ENCODE data around the gene TRMT1.

Gene TRMT1

DNA sequence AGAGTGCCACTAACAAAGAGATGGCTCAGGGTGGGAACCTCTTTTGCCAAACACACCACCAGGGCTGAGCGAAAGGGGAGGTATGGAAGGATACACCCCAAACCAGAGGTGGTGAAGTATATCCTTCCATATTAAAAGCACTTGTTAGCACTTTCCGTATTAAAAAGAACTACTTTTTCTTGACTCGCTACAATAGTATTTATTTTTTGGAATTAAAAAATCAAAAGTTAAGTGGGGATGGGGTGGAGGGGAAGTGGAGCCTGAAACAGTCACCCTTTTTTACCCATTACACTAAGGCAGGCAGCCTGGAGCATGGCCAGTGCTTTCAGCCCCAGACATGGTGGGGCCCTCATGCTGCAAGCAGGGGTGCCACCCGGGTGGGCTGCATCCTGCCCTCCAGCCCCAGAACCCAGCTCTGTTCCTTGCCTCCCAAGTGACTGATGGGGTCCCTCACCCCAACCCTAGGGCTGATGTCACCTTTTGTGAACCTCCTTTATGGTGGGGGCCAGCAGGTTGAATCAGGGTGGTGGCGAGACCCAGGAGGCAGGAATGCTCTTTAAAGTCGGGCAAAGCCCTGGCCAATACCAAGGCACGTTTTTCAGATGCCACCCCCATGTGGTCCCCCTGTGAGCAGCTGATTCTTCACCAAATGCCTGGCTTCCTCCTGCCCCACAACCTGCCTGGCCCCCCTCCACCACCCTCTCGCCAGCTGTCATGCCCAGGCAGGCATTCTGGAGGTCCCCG, 44.9 kb downstream of the TRMT1 start:
- DNase-seq (ENCODE audit: low read depth in 2 of 2), result no peak

DNA sequence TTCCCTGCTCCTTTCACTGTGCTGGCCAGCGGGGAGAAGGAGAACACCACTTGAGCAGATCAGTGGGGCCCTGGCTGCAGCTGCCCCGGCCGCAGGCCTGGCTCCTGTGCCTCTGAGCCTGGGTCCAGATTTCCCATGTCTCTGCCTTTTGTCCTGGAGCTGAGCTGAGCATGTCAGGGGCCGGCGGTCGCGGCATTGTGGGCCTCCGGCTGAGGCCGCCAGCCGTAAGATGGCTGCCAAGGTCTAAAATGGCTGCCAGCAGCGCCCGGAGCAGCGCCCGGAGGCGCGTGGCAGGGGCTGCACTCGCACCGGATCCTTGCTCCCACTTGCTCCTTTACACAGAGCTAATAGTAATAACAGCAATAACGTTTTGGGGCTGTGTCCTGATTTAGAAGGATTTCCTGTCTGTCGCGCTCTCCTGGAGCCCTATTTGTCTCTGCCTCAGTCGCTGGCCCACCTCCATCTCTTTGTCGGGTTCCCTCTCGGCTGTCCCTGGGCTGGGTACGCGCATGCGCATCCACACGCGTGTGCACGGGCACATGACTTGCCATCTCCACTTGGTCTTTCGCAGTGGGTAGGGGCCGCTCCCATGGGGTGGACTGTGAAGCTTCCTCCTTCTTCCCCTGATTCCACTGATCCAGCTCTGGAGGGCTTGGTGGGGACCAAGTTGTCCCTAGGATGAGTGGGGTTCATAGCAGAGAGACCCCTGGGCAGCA, 46.0 kb downstream of the TRMT1 start:
- no peak for DNase-seq (ENCODE audit: low read depth in 2 of 2)

DNA sequence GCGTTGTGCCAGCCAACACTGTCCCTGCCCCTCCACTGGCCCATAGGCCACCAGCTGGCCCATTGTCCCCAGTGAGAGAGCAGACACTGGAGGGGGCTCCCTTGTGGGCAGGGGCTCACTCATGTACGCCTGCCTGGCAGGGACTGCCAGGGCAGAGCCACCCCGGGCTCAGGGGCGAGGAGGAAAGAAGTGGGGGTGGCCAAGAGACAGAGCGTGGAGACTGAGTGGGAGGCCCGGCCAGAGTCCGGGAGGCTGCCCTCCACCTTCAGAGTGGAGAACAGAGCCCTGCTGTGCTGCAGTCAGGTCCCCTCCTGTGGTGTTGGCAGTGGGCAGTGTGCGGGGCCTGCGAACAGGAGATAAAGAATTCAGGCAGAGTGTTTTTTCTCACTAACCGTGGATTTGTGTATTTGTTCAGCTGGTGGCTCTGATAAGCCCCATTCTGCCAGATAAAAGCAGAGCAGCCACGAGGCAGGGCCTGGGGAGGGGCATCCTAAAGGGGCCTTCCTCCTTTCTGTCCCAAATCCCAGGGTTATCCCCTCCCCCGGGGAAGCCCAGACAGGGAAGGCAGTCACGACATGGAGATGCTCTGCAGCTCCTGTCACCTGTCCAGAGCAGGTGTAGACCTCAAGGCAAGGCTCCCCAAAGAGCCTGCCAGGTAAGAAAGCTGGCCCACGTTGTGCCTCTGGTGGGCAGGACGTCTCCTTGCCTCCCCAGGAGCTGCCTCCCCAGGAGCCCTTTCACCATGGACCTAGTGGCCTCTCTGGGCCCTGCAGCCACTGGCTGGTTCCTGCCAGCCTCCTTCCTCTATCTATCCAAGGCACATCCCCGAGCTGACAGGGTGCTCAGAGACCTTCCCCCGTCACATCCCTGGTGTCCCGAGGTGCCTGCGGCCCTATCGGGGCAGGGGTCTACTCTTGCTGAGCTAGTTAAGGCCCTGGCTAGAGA, 46.9 kb downstream of the TRMT1 start:
- DNase-seq (ENCODE audit: low read depth in 2 of 2), result no peak

DNA sequence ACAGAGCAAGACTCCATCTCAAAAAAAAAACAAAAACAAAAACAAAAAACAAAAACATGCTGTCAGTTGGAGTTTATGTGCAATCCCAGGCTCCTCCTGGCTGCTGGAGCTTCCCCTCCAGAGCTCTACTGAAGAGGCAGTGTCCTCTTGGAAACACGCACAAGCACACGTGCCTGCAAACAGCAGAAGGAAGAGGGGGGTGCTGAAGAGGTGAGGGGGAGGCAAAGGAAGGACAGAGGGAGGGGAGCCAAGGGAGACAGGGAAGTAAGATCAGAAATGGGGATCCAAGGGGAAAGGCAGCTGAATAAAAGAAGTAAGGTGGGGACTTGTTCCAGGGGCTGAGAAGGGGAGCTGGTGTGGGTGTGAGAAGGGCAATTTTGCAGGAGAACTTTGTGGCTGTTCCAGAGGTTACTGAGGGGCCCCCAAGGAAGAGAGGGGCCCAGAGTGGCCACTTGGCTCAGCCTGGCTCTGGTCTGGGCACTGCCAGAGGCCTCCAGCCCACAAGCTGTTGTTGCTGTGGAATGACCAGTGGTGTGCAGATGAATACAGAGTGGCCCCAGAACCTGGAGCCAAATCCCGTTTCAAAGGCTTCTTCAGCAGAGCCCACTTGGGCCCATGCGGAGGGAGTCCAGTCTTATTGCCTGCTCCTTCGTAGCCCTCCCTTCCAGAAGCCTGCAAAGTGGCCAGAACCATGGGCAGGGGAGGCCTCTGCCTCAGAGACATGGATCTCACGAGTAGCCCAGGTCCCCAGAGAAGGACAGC, 48.3 kb downstream of the TRMT1 start:
- DNase-seq (ENCODE audit: low read depth in 2 of 2), result no peak

DNA sequence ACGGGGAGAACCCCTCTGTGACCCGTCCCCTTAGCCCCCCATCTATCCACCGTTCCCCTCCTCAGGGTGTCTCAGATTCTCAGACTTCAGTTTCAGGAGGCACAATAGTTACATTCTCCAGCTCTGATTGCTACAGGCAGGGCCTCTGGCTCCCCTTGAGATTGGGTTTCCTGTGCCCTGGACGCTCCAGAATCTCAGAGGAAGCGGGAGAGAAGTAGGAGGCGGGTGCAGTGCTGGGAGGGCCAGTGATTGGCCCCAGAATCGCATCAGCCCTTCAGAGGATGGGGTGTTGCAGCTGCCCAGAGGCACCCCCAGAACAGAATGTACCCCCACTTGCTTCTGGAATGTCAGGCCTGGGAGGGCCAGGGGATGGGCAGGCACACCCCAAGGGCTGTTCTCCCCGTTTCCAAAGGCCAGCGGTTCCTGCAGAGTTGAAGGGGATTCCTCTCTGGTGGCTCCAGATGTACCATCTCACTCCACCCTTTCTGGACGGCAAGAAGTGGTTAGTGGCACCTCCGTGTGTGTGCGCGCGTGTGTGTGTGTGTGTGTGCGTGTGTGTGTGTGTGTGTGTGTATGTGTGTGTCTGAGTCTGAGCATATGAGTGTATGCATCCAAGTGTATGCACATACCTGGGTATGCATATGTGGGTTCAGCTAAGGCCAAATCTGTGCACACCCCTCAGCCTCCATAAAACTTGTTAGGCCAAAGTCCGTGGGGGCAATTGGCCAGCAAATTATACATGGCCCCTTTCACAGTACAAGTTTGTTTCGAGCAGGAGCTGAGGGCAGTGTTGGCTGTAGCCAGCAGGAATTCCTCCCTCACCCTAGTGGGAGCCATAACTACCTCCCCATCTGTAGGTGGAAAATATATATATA, 49.4 kb downstream of the TRMT1 start:
- DNase-seq (ENCODE audit: low read depth in 2 of 2), result no peak

DNA sequence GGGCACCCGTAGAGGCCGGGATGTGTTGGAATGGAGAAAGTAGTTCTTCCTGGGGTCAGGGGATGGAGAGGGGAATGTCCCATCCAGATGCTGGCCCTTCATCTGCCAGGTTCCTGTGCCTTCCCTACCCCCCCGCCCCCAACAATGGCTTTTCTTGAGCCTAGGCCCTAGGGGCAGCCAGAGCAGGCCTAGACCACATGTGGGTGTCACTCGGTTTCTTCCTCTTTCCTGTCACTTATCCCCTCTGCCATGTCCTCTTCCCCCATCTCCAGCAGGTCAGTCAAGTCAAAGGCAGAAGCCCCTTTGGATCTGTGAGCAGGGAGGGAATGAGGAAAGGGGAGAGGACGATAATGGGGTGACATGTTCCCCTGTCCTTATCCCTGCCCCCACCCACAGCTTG, 50.3 kb downstream of the TRMT1 start:
- DNase-seq (ENCODE audit: low read depth in 2 of 2), result no peak

DNA sequence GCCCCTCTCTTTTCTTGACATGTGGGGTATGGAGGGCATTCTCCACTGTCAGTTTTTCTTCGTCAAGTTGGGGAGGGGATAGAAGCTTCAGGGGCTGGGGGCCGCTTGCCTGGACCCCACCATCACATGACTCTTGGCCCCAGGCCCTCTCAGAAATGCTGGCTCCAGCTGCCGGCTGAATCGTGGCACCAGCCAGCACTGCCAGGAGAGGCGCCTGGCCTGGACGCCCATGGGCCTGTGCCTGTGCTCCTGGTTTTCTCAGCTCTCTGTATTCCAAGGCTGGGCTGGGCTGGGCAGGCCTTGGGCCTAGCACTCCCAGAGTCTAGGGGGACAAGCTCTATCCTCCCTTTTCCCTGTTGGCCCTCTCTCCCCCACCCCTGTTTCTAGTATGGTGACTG, 52.4 kb downstream of the TRMT1 start:
- DNase-seq (ENCODE audit: low read depth in 2 of 2), result no peak

DNA sequence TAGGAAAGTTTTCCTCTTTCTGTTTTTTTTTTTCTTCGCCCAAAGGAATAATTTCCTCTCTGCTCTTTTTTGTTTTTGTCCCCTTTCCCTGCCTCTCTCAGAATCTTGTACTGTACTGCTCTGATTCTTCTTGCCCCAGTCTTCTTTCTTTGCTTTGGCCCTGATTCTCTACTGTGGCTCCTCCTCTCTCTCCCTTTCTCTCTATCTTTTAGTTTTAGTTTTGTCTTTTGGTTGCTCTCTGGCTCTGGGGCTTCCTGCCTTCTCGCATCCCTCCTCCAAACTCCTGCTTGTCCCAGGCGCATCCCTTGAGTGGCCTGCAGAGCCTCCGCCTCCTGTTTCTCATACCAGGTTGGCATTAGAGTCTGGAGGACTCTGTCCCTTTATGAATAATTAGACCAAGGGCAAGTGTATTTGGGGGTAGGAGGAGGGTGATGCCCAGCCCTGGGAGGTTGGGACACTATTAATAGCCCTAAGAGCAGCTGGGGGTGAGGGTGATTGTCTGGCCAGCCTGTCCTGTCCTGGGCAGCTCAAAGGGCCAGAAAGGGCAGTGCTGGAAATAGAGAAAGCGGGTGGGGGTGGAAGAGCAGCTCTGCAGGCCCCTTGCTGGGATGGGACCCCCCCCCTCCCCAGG, 53.0 kb downstream of the TRMT1 start:
- DNase-seq (ENCODE audit: low read depth in 2 of 2), result no peak

DNA sequence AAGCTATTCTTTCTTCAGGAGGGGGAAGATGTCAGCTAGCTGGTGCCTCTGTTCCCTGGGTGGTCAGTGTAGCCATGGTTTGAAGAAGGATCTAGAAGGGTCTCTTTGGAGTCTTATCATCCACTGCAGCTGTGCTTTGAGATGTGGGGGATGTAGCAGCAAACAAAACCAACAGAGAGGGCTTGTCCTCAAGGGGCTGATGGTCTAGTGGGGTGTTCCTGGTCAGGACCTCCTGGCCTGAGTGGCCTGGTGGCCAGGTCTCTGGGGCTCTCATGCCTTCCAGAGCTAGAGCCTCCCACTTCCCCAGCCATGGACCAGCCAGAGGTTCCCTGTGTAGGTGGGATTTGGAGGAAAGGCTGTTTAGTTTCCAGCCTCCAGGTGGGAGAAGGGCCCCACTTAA, 54.2 kb downstream of the TRMT1 start:
- DNase-seq (ENCODE audit: low read depth in 2 of 2), result no peak

DNA sequence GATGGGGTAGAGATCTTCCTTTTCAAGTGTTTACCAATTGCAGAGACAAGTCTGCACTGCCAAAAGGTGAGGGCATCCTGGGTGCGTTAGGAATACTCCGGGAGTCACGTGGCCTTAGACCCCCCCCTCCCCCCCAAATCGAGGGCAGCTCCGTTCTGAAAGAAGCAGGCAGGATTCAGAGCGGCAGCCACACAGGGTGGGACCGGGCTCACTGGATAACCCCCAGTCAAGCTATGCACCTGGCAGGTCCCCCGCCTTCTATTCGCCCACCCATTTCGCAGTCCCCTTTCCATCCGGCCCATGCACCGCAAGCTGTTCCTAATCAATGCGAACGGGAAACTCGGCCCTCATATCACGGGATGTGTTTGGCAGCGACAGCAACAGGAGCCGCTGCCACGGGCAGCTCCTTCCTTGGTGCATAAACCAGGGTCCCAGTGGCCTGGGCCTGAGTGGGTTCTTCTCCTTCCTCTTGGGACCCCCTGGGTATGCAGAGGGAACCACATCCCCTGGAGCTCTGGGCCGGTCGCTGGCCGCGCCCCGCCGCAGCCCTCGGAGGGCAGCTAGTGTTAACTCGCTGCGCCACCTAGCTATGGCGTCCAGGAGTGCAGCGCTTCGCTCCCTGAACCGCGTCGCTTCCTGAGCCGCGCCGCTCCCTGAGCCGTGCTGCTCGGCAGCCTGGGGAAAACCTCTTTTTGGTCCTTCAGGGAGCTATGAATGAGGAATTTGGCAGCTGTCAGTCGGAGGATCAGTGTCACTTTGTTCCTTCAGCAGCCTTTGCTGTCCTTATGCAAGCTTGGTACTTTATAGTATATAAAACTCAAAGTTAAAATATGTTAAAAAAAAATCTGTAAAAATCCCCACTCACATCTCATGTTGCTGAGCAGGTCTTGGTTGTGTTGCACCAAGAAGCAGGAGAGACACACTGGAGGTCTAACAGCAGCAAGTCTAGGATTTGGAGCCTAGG, 55.3 kb downstream of the TRMT1 start:
- no peak for DNase-seq (ENCODE audit: low read depth in 2 of 2)

DNA sequence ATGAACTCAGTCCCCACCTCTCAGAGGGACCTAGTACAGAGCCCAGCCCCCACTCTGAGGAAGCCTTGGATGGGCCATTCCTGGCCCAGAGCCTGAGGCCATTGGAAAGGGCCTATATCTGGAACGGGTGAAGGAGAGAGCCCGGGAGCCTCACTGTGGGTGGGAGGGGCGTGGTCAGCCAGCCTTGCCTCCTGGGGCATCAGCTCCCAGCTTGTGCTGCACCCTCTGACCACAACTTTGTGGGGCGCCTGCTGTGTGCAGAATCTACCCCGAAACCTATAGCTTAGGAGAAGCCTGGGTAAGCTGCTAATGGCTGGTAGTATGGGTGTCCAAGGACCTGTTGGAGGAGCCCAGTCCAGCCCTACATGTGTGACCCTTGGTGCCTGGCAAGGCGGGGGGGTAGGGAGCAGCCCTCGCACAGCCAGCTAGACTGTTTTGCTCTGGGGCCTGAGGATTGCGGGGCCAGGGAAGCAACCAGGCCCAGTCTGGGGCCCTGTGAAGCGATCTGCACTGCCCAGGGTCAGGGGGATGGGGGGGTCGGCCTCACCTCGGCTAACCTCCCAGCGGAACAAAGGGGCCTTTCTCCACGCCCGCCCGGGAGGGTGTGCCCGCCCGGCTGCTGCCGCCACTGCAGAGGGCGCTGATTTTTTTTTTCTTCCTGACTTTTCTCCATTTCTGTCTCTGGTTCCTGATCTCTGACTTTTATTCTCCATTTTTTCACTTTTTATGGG, 56.1 kb downstream of the TRMT1 start:
- no peak for DNase-seq (ENCODE audit: low read depth in 2 of 2)

DNA sequence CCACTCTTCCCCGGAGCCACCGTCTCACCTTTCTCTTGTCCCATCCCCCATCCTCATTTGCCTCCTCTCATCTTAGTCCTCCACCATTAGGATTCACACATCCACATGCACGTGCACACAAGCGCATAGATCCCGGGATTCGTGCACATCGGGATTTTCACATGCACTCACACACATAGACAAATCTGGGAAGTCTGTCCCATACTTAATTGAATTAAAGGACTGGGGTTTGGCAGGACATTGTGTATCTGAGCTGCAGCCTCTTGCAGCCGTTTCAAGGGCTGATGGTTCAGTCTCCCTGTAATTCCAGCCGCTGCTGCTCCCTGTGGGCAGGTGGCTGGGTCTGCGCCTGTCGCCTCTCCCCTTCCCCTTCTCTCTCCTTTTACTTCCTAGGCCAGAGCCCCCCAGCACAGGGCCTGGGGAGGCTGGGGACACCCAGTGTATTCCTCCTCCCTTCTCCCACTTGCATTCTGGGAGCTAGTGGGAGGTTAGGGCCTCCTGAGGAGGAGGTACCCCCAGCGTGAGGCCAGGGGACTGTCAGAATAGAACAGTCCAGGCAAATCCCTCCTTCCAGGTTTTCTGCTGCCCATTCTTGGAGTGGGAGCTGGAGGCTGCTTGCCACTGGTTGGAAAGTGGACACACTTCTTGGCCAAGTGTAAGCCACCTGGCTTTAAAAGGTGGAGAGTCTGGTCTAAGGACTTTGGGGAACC, 57.4 kb downstream of the TRMT1 start:
- DNase-seq (ENCODE audit: low read depth in 2 of 2), result no peak

DNA sequence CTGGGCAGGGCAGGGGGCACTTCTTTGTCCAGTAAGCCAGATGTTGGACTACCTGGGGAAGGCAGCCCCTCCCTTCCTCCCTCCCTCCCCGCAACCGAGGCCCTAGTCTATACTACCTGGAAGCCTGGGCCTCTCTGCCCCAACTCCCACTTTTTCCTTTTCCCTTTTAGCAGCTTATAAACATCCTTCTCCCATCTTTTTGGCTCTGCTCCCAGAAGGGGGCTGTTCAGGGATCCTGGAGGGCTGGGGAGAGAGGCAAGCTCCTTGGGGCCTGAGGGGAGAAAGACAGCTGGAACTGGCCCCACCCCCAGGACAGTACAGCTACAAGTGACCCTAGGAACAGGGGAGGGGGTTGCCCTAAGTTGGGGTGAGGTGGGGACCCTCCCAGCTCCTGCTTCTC, 58.8 kb downstream of the TRMT1 start:
- DNase-seq (ENCODE audit: low read depth in 2 of 2), result peak in 1 of 2 experiments; percentile 32

DNA sequence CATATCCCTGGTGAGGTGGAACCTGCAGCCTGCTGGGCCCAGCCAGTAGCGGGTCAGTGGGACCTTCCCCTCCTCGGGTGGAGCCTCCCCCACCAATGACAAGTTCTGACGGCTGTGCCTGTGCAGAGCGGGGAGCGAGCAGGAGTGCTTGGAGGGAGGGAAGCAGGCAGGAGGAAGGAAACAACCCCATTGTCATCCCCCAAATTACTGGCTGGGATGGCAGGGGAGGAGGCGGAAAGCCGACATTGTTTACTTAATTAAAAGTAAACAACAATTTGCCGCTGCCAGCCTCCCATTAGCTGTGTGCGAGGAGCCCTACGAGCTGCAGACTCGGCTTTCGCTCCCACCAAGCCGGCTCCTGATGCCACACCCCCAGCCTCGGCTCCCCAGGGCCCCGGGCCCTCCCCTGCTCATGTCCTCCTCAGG, 59.4 kb downstream of the TRMT1 start:
- no peak for DNase-seq (ENCODE audit: low read depth in 2 of 2)

DNA sequence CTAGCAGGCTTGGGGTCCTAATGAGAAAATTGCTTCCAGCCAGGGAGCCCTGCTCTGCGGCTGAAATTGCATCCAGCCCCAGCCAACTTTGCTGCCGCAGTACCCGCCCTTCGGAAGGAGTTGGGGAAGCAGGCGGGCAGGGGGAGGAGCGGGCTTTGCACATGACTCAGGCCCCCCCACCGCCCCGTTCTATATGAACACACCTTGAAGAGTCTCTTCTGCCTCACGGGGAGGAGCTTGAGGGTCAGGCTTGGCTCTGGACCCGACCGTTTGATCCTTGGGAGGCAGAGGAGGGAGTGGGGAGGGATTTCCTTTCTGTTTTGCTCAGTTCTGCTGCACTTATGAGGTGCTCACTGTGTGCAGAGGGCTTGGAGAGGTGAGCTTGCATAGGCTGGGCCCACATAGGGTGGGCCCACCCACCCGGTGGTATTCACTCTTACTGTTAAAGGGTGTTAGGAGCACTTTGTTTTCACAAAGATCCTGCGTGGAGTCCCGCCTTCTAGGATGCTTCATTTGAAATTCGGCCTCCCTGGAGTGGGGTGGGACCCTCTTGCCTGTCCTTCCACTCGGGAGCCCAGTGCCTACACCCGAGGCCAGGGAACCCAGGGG, 60.4 kb downstream of the TRMT1 start:
- peak; percentile 84 to 87 for DNase-seq (ENCODE audit: low read depth in 2 of 2)

DNA sequence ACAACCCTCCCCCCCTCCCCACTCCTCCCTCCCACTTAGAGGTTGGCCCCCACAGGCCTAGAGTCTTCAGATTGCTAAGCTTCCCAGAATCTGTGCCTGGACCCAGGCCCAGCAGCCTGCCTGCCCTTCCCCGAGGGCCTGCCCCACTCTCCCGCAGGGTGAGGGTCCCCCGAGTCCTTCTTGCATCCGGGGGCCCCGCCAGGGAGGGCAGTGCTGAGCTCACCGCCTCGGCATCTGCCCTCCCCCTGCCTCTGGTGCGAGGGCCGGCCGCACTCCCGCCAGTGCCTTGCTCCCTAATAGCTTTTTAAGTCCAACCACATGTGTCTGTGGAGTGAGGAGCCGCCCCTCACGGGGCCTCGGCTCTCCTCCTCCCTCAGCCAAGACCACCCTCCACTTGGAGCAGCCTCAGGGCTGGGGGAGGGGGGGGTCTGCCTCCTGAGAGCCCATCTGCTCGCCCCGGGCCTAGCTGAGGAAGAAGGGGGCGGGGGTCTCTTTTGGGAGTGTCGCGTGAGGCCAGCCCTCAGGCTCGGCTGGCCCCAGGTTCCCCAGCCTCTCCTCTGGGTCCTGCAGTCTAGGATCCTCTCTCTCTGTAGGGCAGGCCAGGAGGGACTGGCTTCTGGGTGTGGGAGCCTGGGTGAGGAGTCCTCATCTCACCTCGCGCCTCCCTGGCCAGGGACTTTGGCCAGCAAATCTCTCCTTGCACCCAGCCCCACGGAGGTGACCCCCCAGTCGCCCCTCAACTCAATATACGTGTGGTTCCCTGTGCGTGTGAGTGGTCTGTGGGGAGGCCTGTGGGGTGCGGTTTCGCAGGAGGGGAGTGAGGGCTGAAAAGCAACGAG, 61.1 kb downstream of the TRMT1 start:
- DNase-seq (ENCODE audit: low read depth in 2 of 2), result peak; percentile 89 to 90
